Measurements from ENCODE around the gene KAT2A.

The KAT2A gene

GRCh38 chr17:42112552-42113176 is 8.5 kb downstream of the KAT2A start, which contains the start of gene DHX58:
TSS of gene DHX58 (minus strand) at chr17:42112714. CDS start at chr17:42111892, 822 bp downstream.
- peak; percentile 41 to 90 for DNase-seq

GRCh38 chr17:42111871-42112551 is 9.2 kb downstream of the KAT2A start:
- DNase-seq = peak; percentile 27 to 35

GRCh38 chr17:42111265-42111636 is 9.9 kb downstream of the KAT2A start:
- DNase-seq = no peak

GRCh38 chr17:42110301-42111264 is 10.6 kb downstream of the KAT2A start:
- no peak for DNase-seq

- DNase-seq = no peak
These were observed 12.1 kb downstream of the KAT2A start for GRCh38 chr17:42109086-42109485.

- DNase-seq = peak; percentile 69 to 72
These were observed 13.3 kb downstream of the KAT2A start for GRCh38 chr17:42107597-42108576.

GRCh38 chr17:42107124-42107523 is 14.0 kb downstream of the KAT2A start:
- DNase-seq = no peak

GRCh38 chr17:42106009-42106408 is 15.2 kb downstream of the KAT2A start:
- no peak for DNase-seq

GRCh38 chr17:42104264-42104663 is 16.9 kb downstream of the KAT2A start:
- no peak for DNase-seq

- no peak for DNase-seq
These were observed 17.8 kb downstream of the KAT2A start for GRCh38 chr17:42103221-42103954.

GRCh38 chr17:42101513-42102292 is 19.5 kb downstream of the KAT2A start:
- peak; percentile 45 to 47 for DNase-seq

GRCh38 chr17:42098730-42099399 is 22.3 kb downstream of the KAT2A start:
- no peak for DNase-seq

GRCh38 chr17:42097691-42098631 is 23.2 kb downstream of the KAT2A start, which contains the start of gene ZNF385C:
TSS of gene ZNF385C (minus strand) at chr17:42098473. CDS start at chr17:42063056, 35,417 bp downstream.
- DNase-seq = no peak

GRCh38 chr17:42096360-42097111 is 24.6 kb downstream of the KAT2A start:
- DNase-seq = no peak

GRCh38 chr17:42094375-42095069 is 26.6 kb downstream of the KAT2A start:
- DNase-seq = no peak

- no peak for DNase-seq
These were observed 28.2 kb downstream of the KAT2A start for GRCh38 chr17:42092939-42093338.

All from bone marrow (tissue), 2 donors.